Measurements from ENCODE around the gene PAX5. TPM values are rescaled to one million over a fixed set of nuclear protein-coding genes. Genes with fewer than 3 reads are reported as not detected.
A peak's percentile ranks its signal among the peaks of the same experiment; 100 is the strongest.

PAX5 gene
- polyA plus RNA-seq, 3 donors: 0.03 to 0.15 TPM; not detected in 1

- peaks cover 0 to 7% of the 10 kb centered on the region in 2 donors for H3K9me3 ChIP-seq (replicated peaks in 1 of 2; ENCODE audit: control insufficient read depth in 1 of 2, insufficient read depth in 1 of 2, low read length in 2 of 2)
- intact Hi-C loops (cut with micrococcal nuclease): no loop called here
- H3K27ac ChIP-seq (ENCODE audit: low read depth in 1 of 2, low read length in 2 of 2): no peak overlapping the region
- H3K27me3 Mint-ChIP-seq (ENCODE audit: low read depth in 3 of 3): peaks cover 58 to 77% (median 67%) of the 10 kb centered on the region in 3 donors
- no peak overlapping the region for H3K4me3 Mint-ChIP-seq
- DNase-seq: no peak
- peaks cover 3% of the 10 kb centered on the region for H3K4me1 Mint-ChIP-seq
- no peak overlapping the region for H3K9ac ChIP-seq (ENCODE audit: insufficient read depth, low read length, poor library complexity, severe bottlenecking)
- peaks cover 0 to 3% of the 10 kb centered on the region in 2 donors for H3K36me3 Mint-ChIP-seq
- H3K4me3 ChIP-seq (replicated peaks in 1 of 3; ENCODE audit: low read depth in 2 of 3, low read length in 3 of 3): no peak overlapping the region
- peaks cover 0 to 6% (median 0%) of the 10 kb centered on the region in 7 donors for H3K9me3 Mint-ChIP-seq
- no peaks in the 10 kb centered on the region for H3K36me3 ChIP-seq (replicated peaks in 1 of 2; ENCODE audit: control insufficient read depth in 1 of 2, insufficient read depth in 2 of 2, low read length in 2 of 2)
- H3K4me1 ChIP-seq (ENCODE audit: control insufficient read depth in 1 of 2, insufficient read depth in 2 of 2, low read length in 2 of 2): no peaks in the 10 kb centered on the region
- H2AFZ ChIP-seq (ENCODE audit: insufficient read depth, low read depth, low read length, poor library complexity, severe bottlenecking): no peak overlapping the region
- no peaks in the 10 kb centered on the region for H3K79me2 ChIP-seq (ENCODE audit: insufficient read depth, low read length)
- H3K4me2 ChIP-seq (replicated peaks; ENCODE audit: extremely low read depth, low read length, poor library complexity, severe bottlenecking): no peak overlapping the region
- TF ChIP-seq CTCF (IDR thresholded peaks at IDR 0.05): no peak
- no peaks in the 10 kb centered on the region for H4K20me1 ChIP-seq (ENCODE audit: insufficient read depth, low read length)
- no peak overlapping the region for H3K27ac Mint-ChIP-seq
- peaks cover 25 to 82% of the 10 kb centered on the region in 2 donors for H3K27me3 ChIP-seq (ENCODE audit: control insufficient read depth in 2 of 2, insufficient read depth in 2 of 2, low read length in 2 of 2)
- no CpG with 5 or more reads among the region's 6 CpGs for WGBS (ENCODE audit: insufficient coverage)
Measured at GRCh38 chr9:37005517-37006140, 28.4 kb downstream of the PAX5 start.

- no peak for DNase-seq
- Histone ChIP-seq H3K9ac (ENCODE audit: insufficient read depth, low read length, poor library complexity, severe bottlenecking) (no peak overlapping the region), H3K4me2 (replicated peaks; ENCODE audit: extremely low read depth, low read length, poor library complexity, severe bottlenecking) (no peak overlapping the region), H3K27ac (ENCODE audit: low read depth in 1 of 2, low read length in 2 of 2) (no peak overlapping the region), H3K27me3 (ENCODE audit: control insufficient read depth in 2 of 2, insufficient read depth in 2 of 2, low read length in 2 of 2) (peaks cover 25 to 84% of the 10 kb centered on the region in 2 donors), H3K9me3 (replicated peaks in 1 of 2; ENCODE audit: control insufficient read depth in 1 of 2, insufficient read depth in 1 of 2, low read length in 2 of 2) (peaks cover 0 to 7% of the 10 kb centered on the region in 2 donors), H4K20me1 (ENCODE audit: insufficient read depth, low read length) (no peaks in the 10 kb centered on the region), H3K4me1 (ENCODE audit: control insufficient read depth in 1 of 2, insufficient read depth in 2 of 2, low read length in 2 of 2) (no peaks in the 10 kb centered on the region), H2AFZ (ENCODE audit: insufficient read depth, low read depth, low read length, poor library complexity, severe bottlenecking) (no peak overlapping the region), H3K36me3 (replicated peaks in 1 of 2; ENCODE audit: control insufficient read depth in 1 of 2, insufficient read depth in 2 of 2, low read length in 2 of 2) (no peaks in the 10 kb centered on the region), H3K4me3 (replicated peaks in 1 of 3; ENCODE audit: low read depth in 2 of 3, low read length in 3 of 3) (no peak overlapping the region), H3K79me2 (ENCODE audit: insufficient read depth, low read length) (no peaks in the 10 kb centered on the region)
- Mint-ChIP-seq H3K36me3 (peaks cover 0 to 3% of the 10 kb centered on the region in 2 donors), H3K4me1 (peaks cover 3% of the 10 kb centered on the region), H3K4me3 (peak overlapping the region in 1 of 2 donors; percentile 14), H3K27ac (no peak overlapping the region), H3K27me3 (ENCODE audit: low read depth in 3 of 3) (peaks cover 65 to 84% (median 68%) of the 10 kb centered on the region in 3 donors), H3K9me3 (peaks cover 0 to 6% (median 0%) of the 10 kb centered on the region in 7 donors)
- TF ChIP-seq CTCF (IDR thresholded peaks at IDR 0.05): no peak
- 80% methylated on average over 2 of the region's 5 CpGs for WGBS (ENCODE audit: insufficient coverage)
- intact Hi-C loops (cut with micrococcal nuclease): no loop called here
Measured at GRCh38 chr9:37004424-37004935, 29.6 kb downstream of the PAX5 start.
